ENCODE data around the gene RASSF1.

RASSF1 gene, protein sequence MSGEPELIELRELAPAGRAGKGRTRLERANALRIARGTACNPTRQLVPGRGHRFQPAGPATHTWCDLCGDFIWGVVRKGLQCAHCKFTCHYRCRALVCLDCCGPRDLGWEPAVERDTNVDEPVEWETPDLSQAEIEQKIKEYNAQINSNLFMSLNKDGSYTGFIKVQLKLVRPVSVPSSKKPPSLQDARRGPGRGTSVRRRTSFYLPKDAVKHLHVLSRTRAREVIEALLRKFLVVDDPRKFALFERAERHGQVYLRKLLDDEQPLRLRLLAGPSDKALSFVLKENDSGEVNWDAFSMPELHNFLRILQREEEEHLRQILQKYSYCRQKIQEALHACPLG

DNA sequence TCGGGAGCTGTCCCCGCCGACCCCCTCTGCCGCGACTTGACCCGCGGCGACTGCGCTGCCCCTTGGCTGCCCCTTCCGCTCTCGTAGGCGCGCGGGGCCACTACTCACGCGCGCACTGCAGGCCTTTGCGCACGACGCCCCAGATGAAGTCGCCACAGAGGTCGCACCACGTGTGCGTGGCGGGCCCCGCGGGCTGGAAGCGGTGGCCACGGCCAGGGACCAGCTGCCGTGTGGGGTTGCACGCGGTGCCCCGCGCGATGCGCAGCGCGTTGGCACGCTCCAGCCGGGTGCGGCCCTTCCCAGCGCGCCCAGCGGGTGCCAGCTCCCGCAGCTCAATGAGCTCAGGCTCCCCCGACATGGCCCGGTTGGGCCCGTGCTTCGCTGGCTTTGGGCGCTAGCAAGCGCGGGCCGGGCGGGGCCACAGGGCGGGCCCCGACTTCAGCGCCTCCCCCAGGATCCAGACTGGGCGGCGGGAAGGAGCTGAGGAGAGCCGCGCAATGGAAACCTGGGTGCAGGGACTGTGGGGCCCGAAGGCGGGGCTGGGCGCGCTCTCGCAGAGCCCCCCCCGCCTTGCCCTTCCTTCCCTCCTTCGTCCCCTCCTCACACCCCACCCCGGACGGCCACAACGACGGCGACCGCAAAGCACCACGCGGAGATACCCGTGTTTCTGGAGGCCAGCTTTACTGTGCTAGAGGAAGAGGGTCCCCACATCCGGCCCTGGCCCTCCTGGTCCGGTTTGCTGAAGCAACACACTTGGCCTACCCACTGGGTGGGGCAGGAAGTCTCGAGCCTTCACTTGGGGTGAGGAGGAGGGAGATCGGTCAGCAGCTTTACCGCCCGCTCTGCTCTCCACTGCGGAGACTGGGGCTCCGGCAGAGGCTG, at the start of gene RASSF1:
TSS of gene RASSF1 (minus strand) at position 389 of the 882 bp plus-strand sequence. CDS start at position 358, 31 bp downstream.
- no peak for DNase-seq

DNA sequence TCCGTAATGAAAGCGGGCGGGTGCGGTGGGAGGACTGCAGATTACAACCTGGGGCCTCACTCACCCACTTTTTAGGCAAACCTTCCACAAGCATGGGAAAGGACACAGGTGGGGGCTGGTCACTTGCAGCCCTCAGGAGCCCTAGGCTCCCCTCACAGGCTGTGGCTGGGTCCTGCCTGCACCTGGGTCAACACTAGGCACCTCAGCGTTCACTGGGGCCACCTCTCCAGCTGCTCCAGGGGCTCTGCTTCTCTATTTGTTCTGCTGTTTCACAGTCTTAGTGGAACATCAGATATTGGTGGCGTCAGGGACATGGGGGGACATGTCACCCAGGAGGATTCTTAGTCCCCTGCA, 48.8 kb upstream of the RASSF1 start:
- DNase-seq, result no peak

DNA sequence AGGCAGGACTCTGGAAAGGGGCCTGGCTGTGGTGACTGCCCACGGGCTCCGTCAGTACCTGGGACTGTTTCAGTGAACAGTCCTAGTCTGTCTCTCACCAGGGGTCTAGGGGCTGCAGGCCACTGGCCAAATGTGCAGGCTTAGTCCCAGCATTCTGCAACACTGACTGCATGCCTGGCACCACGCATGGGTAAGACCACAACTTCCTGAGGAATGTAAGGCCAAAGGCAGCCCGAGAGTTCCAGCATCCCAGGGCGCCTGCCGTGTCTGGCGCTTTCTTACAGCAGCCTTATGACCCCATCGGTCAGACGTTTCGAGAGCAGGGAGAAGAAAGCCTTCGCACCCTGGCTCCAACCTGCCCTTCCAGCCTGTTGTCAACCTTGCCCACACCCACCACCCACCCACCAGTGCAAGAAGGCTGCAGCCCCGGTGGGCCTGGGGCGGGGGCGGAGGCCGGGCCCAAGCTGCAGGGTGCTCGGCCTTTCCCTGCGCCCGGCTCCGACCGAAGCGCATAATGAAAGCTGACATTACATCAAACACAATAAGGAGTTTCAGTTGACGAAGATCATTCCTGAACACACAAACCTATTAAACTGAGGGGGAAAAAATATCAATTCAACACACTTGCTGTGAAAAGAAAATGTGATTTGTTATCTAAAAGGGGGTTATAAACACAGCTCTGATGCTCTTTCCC, 48.2 kb upstream of the RASSF1 start:
- no peak for DNase-seq

DNA sequence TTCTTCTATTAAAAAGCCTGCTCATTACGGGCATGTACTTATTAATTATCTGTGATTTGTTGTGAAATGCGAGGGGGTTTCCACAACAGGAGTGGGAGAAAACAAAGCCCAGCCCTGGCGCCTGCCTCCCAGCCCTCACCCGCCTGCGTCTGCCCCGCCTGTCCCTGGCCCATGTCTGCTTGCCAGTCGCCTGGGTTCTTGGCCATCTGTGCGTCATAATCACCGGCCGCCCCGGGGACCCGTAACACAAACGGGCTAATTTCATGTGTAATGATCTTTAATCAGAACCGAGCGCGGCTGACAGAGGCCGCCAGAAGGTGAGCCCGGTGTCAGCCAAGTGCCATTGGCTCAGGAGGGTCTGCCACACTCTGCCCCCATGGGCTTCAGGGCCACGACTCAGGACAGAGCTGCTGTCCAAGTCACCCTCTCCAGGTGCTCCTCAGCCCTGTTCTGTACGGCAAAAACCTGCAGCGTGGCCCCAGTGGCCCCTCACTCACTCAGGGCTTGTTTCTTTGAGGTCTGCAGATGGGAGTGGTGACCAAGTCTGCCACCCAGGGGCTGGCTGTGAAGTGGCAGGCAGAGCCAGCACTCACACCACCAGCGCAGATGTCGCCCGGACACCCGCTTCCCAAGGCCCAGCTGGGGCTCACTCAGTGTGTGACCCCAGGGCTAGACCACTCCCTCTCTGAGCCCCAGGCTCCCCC, 47.5 kb upstream of the RASSF1 start:
- peak; percentile 13 for DNase-seq

DNA sequence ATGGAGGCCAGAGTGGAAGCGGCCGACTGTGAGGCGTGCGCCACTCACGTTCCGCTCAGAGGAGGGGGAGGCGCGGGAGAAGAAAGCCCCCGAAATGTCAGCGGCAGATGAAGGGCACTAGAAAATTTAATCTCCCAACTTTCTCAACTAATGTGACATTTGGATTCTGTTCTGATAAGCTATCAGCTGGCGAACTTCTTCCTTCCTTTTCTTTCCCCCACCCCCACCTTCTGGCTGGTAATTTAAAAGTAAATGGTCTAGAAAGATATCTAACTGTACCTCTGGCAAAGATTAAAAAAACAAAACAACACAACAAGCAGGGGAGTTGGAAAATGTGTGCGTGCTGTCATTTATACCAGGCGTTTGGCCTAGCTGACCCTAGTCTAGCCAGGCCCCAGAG, 45.1 kb upstream of the RASSF1 start:
- DNase-seq, result no peak

DNA sequence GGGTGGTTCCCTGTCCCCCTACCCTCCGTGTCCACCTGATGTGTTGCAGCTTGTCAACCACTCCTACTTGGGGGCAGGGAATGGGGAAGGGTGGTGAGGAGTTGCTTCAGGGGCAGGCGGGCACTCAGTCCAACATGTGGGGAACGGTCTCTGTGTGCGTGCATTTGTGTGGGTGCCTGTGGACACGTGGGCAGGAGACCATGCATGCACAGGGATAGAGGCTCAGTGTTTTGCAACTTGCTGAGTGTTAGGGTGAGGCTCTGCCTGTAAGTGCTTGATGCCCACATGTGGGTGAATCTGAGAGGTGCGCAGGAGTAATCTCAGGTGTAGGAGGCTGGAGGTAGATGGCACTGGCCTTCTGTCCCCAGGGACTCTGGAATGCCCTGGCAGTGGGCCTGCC, 43.1 kb upstream of the RASSF1 start:
- no peak for DNase-seq

DNA sequence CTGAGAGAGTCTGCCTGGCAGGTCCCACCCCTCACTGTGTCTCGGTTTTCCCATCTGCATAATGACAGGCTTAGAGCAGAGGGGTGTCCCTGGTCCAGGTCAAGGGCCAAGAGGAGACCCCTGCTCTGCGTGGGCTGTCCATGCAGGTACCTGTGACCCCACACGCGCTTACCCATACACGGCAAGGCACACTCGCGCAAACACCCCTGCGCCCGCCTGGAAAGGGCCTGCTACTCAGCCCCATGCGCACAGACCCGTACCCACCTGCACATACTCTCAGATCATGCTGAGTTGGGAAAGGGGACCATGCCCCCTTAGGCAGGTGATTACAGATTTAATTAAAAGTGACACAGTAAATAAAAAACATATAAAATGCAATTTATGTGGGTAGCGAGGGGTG, 42.1 kb upstream of the RASSF1 start:
- no peak for DNase-seq

DNA sequence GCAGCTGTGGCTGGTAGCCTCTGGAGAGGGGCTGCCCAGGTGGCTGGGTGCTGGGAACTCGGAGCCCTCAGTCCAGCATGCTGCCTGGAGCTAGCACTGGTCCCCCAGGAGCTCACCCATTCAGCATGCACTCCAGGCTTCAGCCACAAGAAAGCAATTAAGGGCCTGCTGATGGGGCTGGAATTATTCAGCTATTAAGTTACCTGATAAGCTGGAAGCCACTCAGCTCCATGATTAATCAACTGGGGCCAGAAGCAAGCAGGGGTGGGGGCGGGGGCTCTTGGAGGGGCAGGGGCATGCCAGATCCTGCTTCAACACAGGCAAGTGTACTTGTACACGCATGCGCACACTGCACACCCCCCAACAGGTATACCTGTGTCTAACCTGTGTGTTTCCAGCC, 40.7 kb upstream of the RASSF1 start:
- peak; percentile 22 for DNase-seq

DNA sequence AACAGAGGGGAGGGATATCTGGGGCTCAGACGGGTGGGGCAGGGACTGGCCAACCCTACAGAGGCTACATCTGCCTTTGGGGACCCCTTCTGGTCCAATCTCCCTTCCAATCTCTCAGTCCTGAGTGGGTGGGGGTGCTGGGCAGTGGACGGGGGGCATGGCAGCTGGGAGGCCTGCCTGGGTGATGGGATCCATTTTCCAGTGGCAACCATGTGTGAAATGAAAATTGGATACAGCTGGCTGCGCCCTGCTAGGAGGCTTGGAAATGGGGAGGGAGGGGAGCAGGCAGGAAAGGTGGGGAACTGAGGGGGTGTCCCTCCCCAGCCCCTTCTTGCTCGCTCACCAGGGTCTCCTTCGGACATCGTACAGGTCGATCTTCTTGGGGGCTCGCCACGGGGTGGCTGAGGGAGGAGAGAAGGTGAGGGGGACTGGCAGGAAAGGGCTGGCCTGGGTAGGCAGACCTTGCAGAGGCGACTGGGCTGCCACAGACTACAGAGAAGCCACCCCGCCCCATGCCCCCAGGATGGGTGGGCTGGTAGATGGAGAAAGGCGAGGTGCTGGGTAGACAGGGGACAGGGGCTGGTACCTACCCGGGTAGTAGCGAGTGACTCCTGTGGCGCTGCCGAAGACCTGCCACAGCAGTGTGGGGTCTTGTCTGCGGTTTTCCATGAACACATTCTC, 39.9 kb upstream of the RASSF1 start:
- no peak for DNase-seq

DNA sequence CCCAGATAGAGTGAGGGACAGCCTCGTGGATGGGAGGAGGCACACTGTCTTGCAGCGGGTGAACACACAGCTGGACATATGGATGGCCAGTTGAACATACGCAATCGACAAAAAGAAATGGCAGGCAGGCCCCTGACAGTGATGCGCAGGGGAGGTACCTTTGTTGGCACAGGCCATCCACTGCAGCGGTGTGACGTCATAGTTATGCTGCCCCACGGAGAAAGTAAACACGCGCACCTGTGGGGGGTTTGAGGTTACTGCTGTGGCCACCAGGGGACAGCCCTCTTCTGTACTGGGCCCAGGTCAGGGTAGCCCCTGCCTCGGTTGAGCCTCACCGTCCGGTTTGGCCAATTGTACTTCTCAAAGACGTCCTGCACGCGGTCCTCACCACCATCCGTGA, 38.1 kb upstream of the RASSF1 start:
- DNase-seq, result no peak

DNA sequence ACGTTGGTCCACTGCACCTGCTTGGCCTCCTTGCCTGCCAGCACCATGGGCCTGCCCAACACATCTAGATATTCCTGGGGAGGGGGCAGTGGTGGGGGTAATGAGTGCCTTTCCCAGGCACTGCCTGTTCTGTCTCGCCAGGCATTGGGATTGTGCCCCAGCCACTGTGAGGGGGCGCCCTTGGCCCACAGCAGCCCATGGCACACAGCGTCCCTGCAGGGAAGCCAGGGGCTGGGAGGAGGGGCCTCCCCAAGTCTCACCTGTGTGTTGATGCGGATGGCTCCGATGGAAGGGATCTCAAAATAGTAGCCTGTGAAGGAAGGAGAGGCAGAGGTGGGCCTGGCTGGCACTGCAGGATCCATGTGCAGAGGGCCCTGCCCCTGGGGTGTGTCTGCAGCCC, 37.4 kb upstream of the RASSF1 start:
- no peak for DNase-seq

DNA sequence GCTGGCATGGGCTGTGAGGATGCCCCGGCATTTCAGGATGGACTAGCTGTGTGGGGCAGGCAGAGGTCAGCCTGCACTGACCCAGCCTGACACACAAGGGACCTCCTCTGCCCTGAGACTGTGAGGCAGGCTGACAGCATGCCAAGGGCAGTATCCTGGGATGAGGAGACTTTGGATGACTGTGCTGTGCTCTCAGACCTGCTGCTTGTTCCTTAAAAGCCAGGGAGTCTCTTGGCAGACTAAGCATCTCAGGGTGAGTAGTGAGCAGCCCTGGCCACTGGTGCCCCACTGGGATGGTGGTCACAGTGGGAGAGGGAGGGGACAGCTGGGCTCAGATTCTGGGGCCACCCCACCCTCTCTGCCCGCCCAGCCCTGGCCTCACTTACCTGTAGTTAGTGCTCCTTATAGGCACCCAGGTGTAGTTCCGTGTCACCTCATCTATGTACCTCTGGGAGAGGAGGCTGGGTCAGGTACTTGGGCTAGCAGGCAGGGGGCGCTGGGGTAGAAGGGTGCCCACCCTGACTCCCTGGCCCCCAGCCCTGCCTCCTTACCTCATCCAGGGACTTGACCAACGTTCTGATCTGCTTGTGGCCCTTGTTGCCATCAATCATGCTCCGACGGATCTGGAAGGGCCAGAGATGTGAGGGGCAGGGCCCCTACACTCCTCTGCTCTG, 34.8 kb upstream of the RASSF1 start:
- DNase-seq, result no peak

DNA sequence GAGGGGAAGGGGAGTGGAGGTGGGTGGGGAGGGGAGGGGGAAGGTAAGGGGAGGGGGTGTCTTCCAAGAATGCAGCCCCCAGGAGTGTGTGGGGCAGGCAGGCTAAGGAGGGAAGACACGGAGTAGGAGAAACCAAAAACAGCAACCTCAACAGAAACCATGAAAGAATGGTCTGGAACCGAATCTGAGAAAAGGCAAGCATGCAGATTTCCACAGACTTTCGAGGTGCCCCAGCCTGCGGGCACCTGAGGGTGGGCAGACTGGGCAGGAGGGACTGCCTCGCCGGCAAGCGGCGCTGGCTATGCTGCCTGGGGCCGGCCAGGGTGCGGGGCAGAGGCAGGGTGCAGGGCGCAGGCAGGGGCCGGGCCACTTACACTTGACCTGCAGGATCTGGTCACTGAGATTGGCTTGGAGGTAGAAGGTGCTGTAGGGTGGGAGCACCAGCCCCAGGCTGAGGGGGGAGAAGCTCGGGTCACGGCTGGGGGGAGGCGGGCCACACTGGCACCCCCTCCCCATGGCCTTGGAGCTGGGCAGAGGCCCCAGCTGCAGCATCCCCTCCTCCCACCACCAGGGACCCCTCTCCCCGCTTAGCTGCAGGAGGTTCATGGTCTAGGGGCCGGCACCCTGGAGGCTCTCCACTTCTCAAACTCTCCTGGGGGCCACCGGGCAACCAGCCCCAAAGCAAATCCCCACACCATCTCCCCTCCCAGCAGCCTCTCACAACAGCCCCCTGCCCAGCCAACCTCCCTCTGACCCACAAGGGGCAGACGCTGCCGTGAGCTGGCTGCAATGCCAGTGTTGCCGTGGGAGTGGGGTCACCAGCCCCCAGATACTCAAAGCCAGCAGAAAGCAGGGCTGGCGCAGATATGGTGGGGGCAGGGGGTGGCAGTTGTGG, 34.0 kb upstream of the RASSF1 start:
- DNase-seq, result no peak

DNA sequence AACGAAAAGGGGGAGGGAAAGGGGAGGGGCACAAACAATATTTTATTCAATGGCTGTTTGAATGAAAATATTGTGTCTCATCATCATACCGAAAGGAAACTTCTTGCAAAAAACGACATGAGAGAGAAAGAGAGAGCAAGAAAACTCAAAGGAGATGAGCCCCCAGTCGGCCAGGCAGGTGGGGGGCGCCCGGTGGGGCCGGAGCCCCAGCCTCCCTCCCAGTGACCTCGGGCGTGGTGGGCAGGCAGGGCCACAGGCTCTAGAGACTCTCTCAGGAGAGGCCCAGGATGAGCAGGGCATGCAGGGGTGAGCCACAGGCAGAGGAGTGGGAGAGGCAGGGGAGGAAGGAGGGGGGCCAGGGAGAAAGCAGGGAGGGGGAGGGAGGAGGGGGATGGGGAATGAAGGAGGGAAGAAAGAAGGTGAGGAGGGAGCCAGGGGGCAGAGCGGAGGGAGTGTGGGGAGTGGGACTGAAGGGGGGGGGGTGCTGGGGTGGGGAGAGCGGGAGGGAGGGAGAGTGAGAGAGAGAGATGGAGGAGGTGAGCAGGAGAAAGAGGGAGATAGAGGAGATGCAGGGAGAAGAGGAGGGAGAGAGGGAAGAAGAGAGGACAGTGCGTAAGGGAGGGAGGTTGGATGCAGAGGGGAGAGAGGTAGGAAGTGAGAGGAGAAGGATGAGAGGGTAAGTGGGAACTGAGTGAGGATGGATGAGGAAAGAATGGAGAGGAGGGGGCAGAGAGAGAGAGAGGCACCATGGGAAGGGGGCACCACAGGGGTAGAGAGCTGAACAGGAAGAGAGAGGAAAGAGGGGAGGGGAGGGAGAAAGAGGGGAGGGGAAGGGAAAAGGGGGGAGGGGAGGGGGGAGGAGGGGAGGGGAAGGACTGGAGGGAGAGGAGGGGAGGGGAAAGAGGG, 32.8 kb upstream of the RASSF1 start:
- no peak for DNase-seq

DNA sequence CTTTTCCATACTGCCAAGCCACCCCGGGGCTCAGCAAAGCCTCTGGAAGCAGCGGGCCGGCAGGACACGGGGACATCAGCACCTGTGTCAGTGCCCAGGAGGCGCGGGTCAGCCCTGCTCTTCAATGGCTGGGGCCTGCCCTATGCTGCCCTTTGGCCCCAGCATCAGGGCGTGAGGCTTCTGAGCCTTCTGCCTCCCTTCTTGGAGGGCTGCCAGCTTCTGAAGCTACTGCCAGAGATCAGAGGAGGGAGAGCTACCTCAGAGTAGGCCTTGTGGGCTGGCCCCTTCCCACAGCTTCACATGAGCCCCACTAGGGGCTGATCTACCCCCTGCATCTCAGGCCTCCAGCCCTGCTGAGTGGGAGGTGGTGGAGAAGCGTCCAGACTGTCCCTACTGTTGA, 31.7 kb upstream of the RASSF1 start:
- DNase-seq, result no peak

DNA sequence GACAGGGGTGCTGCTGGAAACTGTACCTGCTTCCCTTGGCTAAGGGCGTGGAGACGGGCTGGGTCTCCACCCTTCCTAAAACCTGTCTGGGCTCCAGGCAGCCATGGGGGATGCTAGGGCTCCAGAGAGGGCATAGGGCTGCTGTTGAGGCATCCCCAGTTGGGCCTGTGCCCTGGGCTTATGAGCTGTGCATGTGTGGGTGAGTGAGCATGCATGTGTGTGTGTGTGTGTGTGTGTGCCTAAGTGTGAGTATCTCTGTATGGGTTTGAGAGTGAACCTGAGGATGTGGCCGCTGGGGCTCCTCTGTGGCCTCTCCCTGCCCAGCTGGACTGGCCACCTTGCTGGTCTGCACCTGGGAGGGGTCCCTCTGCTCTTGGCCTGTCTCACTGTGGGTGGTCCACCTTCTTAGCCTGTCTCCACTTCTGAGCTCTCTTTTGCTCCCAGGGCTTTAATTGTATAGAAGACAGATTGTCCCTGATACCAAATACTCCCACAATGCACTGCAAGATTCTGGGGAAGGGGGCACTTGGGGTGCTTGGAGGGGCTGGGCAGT, 30.6 kb upstream of the RASSF1 start:
- no peak for DNase-seq

DNA sequence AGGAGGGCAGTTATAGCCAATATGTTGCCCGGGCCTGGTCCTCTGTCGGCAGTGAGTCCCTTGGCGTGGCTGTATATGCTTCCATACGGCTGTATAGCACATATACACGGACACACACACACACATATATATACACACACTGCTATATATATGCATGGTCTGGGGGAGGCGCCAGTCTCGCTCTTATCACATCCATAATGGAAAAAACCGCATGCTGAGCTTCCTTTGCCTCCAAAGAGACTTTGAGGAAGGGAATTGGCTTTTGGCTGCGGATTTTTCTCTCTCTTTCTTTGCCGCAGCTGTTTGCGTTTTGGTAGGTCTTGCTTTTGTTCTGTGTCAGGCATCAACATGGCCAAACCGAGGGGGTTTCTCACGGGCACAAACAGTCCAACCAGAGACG, 30.0 kb upstream of the RASSF1 start:
- peak; percentile 13 for DNase-seq

DNA sequence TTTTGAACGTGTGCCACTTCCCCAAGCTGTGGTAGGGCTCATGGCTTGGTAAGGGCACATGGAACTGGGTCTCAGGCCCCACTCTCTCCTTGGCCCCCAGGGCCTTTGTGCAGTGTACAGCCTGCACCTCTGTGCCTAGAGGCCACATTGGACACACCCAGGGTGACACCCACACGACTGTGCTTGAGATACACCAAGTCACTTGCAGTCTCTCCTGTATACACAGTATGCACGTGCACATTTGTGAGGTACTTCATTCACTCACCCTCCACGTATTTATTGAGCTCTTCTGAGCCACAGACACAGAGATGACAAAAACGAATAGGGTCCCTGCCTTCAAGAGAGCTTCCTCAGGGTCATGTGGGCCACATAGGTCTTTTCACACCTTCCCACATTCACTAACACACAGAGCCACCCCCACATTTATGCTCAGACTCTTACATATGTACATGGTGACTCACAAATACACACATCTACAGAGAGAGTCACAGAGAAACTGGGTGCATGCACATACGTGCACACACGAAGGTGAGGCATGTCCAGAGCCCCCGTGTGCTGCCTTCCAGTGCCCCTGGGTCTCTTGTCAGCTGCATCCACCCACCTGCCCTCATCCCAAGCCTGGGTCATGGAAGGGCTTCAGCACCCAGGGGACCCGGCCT, 28.5 kb upstream of the RASSF1 start:
- DNase-seq, result no peak

DNA sequence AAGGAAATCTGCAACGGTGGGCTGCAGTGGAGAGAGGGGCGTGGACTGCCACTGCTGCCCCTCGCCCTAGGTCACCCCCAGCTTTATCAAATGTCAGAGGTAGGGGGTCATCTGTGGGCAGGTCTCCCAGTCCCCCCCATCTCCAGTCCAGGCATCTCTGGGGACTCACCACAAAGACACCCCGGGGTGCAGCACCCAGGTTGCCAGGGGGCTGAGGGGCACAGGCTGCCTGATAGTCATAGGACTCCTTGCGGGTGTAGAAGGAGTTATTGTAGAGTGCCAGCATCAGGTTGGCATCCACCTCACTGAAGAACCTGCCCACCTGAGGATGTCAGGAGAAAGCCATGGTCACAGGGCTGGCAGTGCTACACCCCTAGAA, 25.2 kb upstream of the RASSF1 start:
- DNase-seq, result no peak
